Measurements from ENCODE around the gene CDS1.
"Not testable (repeated sequence)": the region's sequence is repeated elsewhere in the genome, so short reads cannot be mapped to it uniquely, and the experiment has no call there.

Gene CDS1

GRCh38 chr4:84614891-84615290, 32.0 kb downstream of the CDS1 start:
- DNase-seq: no peak

GRCh38 chr4:84615355-84615754, 32.4 kb downstream of the CDS1 start:
- DNase-seq: no peak

GRCh38 chr4:84622959-84623358, 40.0 kb downstream of the CDS1 start:
- DNase-seq: no peak

- no peak for DNase-seq
Measured at GRCh38 chr4:84623661-84624060, 40.7 kb downstream of the CDS1 start.

GRCh38 chr4:84626673-84627072, 43.7 kb downstream of the CDS1 start:
- no peak for DNase-seq

GRCh38 chr4:84631573-84631972, 48.6 kb downstream of the CDS1 start:
- no peak for DNase-seq

- no peak for DNase-seq
Measured at GRCh38 chr4:84632092-84632491, 49.2 kb downstream of the CDS1 start.

- DNase-seq: no peak
Measured at GRCh38 chr4:84634961-84635360, 52.0 kb downstream of the CDS1 start.

- DNase-seq: no peak
Measured at GRCh38 chr4:84638092-84638491, 55.2 kb downstream of the CDS1 start.

GRCh38 chr4:84639145-84639544, 56.2 kb downstream of the CDS1 start:
- no peak for DNase-seq

- no peak for DNase-seq
Measured at GRCh38 chr4:84644087-84644486, 61.2 kb downstream of the CDS1 start.

- no peak for DNase-seq
Measured at GRCh38 chr4:84647312-84647884, 64.5 kb downstream of the CDS1 start.

GRCh38 chr4:84648178-84648577, 65.3 kb downstream of the CDS1 start:
- no peak for DNase-seq

GRCh38 chr4:84648863-84649647, 66.1 kb downstream of the CDS1 start:
- DNase-seq: no peak

GRCh38 chr4:84651499-84651898, 68.6 kb downstream of the CDS1 start:
- DNase-seq: no peak

- no peak for DNase-seq
Measured at GRCh38 chr4:84652478-84652877, 69.6 kb downstream of the CDS1 start.

GRCh38 chr4:84660606-84661005, 77.7 kb downstream of the CDS1 start:
- no peak for DNase-seq

GRCh38 chr4:84661191-84661939, 78.4 kb downstream of the CDS1 start:
- no peak for DNase-seq

GRCh38 chr4:84664767-84665166, 81.8 kb downstream of the CDS1 start:
- not testable (repeated sequence) for DNase-seq

- DNase-seq: no peak
Measured at GRCh38 chr4:84666439-84666838, 83.5 kb downstream of the CDS1 start.

- no peak for DNase-seq
Measured at GRCh38 chr4:84669201-84669600, 86.3 kb downstream of the CDS1 start.

- DNase-seq: no peak
Measured at GRCh38 chr4:84672177-84672576, 89.2 kb downstream of the CDS1 start.

- DNase-seq: no peak
Measured at GRCh38 chr4:84673475-84674240, 90.7 kb downstream of the CDS1 start.
